SU-DHL-6 (cell line): ENCODE measurements around the gene TGM2.

Experiments
- EZH2phosphoT487 ChIP-seq: fragments of 200-600 bp; sonication (generic), shearing (Covaris generic); conservative IDR thresholded peaks from 2 replicates; pipeline ENCODE4 v1.6.1; 2018; ENCODE audit warnings: mild to moderate bottlenecking, antibody characterized with exemption, low read length, moderate library complexity, mixed read lengths
- TF ChIP-seq, protein P1 (sequence below): fragments of 200-600 bp; sonication (generic); IDR thresholded peaks from one replicate; pipeline ENCODE4 v1.5.1; 2017; ENCODE audit warnings: antibody characterized with exemption, mild to moderate bottlenecking, low read length, moderate library complexity; ENCODE audit not compliant: insufficient read depth, poor library complexity, severe bottlenecking

DNA sequence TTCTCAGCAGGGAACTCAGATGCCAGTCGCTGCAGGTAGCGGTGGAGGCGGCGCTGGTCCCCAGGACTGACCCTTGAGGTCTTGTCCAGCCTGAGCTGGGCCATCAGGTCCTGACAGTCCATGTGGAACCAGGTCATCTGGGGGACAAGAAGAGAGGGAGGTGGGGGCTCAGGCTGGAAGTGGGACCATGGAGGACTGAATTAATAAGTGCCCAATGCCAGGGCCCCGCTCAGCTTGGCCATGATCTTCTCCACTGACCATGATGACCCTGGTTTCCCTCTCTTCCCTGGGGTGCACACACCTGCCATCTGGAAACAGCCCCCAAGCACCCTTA, 48.5 kb upstream of the TGM2 start:
- TF ChIP-seq, protein P1, sequence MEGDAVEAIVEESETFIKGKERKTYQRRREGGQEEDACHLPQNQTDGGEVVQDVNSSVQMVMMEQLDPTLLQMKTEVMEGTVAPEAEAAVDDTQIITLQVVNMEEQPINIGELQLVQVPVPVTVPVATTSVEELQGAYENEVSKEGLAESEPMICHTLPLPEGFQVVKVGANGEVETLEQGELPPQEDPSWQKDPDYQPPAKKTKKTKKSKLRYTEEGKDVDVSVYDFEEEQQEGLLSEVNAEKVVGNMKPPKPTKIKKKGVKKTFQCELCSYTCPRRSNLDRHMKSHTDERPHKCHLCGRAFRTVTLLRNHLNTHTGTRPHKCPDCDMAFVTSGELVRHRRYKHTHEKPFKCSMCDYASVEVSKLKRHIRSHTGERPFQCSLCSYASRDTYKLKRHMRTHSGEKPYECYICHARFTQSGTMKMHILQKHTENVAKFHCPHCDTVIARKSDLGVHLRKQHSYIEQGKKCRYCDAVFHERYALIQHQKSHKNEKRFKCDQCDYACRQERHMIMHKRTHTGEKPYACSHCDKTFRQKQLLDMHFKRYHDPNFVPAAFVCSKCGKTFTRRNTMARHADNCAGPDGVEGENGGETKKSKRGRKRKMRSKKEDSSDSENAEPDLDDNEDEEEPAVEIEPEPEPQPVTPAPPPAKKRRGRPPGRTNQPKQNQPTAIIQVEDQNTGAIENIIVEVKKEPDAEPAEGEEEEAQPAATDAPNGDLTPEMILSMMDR: no peak
- TF ChIP-seq EZH2phosphoT487: no peak
